Memory B cell (primary cell): ENCODE measurements around the gene PROM1.

Experiments
- ATAC-seq: fragments of 150-1000 bp; cut with Tn5 transposase; 2 replicates; pipeline ENCODE4 v1.10.0; 2021; ENCODE audit warnings: low read depth, mild to moderate bottlenecking, moderate library complexity
- DNase-seq, 2 donors: peaks; one replicate each; pipeline ENCODE4 v3.0.0; 2022; ENCODE audit warnings: low spot score in 2 of 2
- H3K27ac Mint-ChIP-seq: one replicate; pipeline ENCODE4 v1.8.0; 2022; ENCODE audit warnings: mild to moderate bottlenecking, moderate library complexity, mixed read lengths
- H3K27me3 Mint-ChIP-seq: one replicate; pipeline ENCODE4 v1.8.0; 2022; ENCODE audit warnings: mixed read lengths
- H3K36me3 Mint-ChIP-seq: one replicate; pipeline ENCODE4 v1.8.0; 2022; ENCODE audit warnings: mild to moderate bottlenecking, mixed read lengths
- H3K4me1 Mint-ChIP-seq: one replicate; pipeline ENCODE4 v1.8.0; 2022; ENCODE audit warnings: mixed read lengths
- H3K4me3 Mint-ChIP-seq: one replicate; pipeline ENCODE4 v1.8.0; 2022; ENCODE audit warnings: mild to moderate bottlenecking, moderate library complexity, mixed read lengths
- H3K9me3 Mint-ChIP-seq: one replicate; pipeline ENCODE4 v1.8.0; 2022; ENCODE audit warnings: mixed read lengths

PROM1 gene

DNA sequence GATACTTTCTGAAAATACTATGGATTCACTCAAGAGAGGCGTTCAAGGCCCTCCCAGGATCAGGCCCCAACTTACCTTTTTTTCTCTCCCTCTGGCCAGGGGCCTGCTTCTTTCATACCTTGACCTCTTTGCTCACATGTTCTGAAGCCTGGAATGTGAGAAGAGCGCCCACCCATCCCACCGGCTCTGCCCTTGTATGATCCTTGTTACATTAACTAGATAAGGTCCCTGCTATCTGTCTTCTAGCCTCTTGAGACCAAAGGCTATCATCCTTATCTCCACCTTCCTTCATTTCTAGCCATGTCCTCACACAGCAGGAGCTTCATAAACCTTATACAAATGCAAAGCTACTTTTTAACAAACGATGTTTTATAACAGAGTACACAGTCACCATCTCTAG is 45.9 kb downstream of the PROM1 start:
- Mint-ChIP-seq H3K4me3 (no peak overlapping the region), H3K27ac (no peak overlapping the region)

GRCh38 chr4:16035843-16036242 is 48.0 kb downstream of the PROM1 start:
- ATAC-seq (no peak), DNase-seq (no peak)
- no peak overlapping the region for H3K4me3 Mint-ChIP-seq
- peaks cover 3% of the 10 kb centered on the region for H3K4me1 Mint-ChIP-seq
- H3K36me3 Mint-ChIP-seq, result no peaks in the 10 kb centered on the region
- peaks cover 1% of the 10 kb centered on the region for H3K27me3 Mint-ChIP-seq
- H3K9me3 Mint-ChIP-seq, result no peaks in the 10 kb centered on the region
- no peak overlapping the region for H3K27ac Mint-ChIP-seq

More for the DNA sequence above, 45.9 kb downstream of the PROM1 start:
- no peaks in the 10 kb centered on the region for H3K36me3 Mint-ChIP-seq
- DNase-seq (no peak), ATAC-seq (no peak)
- H3K27me3 Mint-ChIP-seq, result peaks cover 7% of the 10 kb centered on the region
- H3K9me3 Mint-ChIP-seq, result no peaks in the 10 kb centered on the region
- peaks cover 3% of the 10 kb centered on the region for H3K4me1 Mint-ChIP-seq

DNA sequence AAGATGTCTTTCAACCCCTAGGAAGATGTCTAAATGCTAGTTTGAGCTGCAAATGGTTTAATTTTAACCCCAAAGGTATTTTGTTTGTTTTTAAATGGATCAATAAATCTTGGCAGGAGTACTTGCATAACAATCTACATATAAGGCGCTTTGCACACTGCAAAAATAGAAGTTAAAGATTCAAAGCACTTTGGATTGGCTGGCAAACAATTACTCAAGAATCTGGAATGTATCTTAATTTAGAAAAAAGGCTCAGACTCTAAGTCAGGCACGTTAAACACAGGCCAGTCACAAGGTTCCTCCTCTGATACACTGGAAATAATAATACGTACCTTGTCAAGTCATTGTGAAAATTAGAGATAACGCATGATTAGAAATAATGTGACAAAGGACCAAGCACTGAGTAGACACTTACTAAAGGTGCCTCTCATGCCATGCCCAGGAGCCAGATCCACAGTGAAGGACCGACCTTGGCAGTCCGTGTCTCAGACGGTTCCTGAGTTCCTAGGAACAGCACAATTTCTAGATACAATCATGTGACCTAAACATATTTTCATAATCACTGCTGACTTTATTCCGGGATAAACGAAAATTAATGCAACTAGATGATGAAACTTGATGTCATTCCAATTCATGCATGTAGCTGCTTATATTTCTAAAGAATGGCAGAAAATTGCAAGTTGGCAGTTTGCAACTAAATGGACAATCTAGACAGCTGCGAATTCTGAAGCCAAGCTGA is 49.6 kb downstream of the PROM1 start:
- ATAC-seq, result no peak
- DNase-seq, result no peak
- Mint-ChIP-seq H3K36me3 (no peaks in the 10 kb centered on the region), H3K4me3 (no peak overlapping the region), H3K27me3 (peaks cover 1% of the 10 kb centered on the region), H3K27ac (no peak overlapping the region), H3K4me1 (peaks cover 3% of the 10 kb centered on the region), H3K9me3 (no peaks in the 10 kb centered on the region)

GRCh38 chr4:16032396-16032770 is 51.4 kb downstream of the PROM1 start:
- Mint-ChIP-seq H3K36me3 (no peaks in the 10 kb centered on the region), H3K9me3 (no peaks in the 10 kb centered on the region), H3K27ac (no peak overlapping the region), H3K27me3 (peaks cover 1% of the 10 kb centered on the region), H3K4me3 (no peak overlapping the region), H3K4me1 (peaks cover 2% of the 10 kb centered on the region)
- no peak for ATAC-seq
- no peak for DNase-seq

- Mint-ChIP-seq H3K4me3 (no peak overlapping the region), H3K36me3 (no peaks in the 10 kb centered on the region), H3K27ac (no peak overlapping the region), H3K27me3 (peaks cover 1% of the 10 kb centered on the region), H3K4me1 (no peaks in the 10 kb centered on the region), H3K9me3 (no peaks in the 10 kb centered on the region)
- DNase-seq (no peak), ATAC-seq (no peak)
Observed at GRCh38 chr4:16031546-16032395, 52.1 kb downstream of the PROM1 start.

DNA sequence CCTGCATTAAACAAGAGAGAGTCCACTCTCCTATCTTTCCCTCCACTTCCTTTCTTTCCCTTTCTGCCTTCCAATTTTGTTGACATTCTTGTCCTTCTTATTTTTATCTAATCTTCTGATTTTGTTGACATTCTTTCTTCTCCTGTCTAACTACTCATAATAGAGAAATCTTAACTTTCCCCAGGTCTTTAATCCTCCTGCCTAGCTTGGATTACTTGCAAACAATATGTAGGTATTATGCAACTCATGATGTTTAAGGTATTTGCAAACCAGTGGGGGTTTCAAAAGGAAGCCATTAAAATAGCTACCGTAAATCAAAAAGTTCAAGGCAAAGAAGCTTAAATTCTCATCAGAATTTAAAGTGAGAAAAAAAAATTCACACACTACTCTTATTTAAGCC is 53.9 kb downstream of the PROM1 start:
- H3K27ac Mint-ChIP-seq, result no peak overlapping the region
- no peaks in the 10 kb centered on the region for H3K9me3 Mint-ChIP-seq
- H3K4me3 Mint-ChIP-seq, result no peak overlapping the region
- H3K36me3 Mint-ChIP-seq, result no peaks in the 10 kb centered on the region
- peaks cover 7% of the 10 kb centered on the region for H3K27me3 Mint-ChIP-seq
- DNase-seq (no peak), ATAC-seq (no peak)
- H3K4me1 Mint-ChIP-seq, result no peaks in the 10 kb centered on the region

- Mint-ChIP-seq H3K4me3 (no peak overlapping the region), H3K4me1 (no peaks in the 10 kb centered on the region), H3K9me3 (no peaks in the 10 kb centered on the region), H3K36me3 (no peaks in the 10 kb centered on the region), H3K27me3 (peaks cover 8% of the 10 kb centered on the region), H3K27ac (no peak overlapping the region)
- DNase-seq (no peak), ATAC-seq (no peak)
Observed at GRCh38 chr4:16029262-16029661, 54.6 kb downstream of the PROM1 start.

GRCh38 chr4:16027626-16028025 is 56.2 kb downstream of the PROM1 start:
- H3K27me3 Mint-ChIP-seq, result peaks cover 8% of the 10 kb centered on the region
- DNase-seq (no peak), ATAC-seq (no peak)
- H3K9me3 Mint-ChIP-seq, result no peaks in the 10 kb centered on the region
- no peak overlapping the region for H3K27ac Mint-ChIP-seq
- H3K4me1 Mint-ChIP-seq, result no peaks in the 10 kb centered on the region
- no peak overlapping the region for H3K4me3 Mint-ChIP-seq
- H3K36me3 Mint-ChIP-seq, result no peaks in the 10 kb centered on the region

DNA sequence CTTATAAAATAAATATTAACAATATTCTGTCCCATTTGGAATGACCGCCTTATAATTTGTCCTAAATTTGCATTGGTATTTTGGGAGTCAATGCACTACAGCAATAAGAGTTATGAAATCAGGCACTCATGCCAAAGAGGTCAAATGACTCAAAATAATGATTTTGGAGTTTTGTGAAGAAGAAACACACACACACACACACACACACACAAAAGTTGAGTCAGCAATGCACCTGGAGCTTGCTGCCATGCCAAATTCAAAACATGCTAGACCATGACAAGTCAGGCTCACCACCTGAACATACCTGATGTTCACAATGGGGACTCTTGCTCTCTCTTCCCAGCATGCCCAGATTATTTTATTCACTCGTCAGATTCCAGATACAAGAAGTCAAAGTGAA is 56.7 kb downstream of the PROM1 start:
- no peaks in the 10 kb centered on the region for H3K4me1 Mint-ChIP-seq
- peaks cover 8% of the 10 kb centered on the region for H3K27me3 Mint-ChIP-seq
- no peaks in the 10 kb centered on the region for H3K9me3 Mint-ChIP-seq
- no peaks in the 10 kb centered on the region for H3K36me3 Mint-ChIP-seq
- H3K4me3 Mint-ChIP-seq, result no peak overlapping the region
- ATAC-seq, result no peak
- H3K27ac Mint-ChIP-seq, result no peak overlapping the region
- no peak for DNase-seq

DNA sequence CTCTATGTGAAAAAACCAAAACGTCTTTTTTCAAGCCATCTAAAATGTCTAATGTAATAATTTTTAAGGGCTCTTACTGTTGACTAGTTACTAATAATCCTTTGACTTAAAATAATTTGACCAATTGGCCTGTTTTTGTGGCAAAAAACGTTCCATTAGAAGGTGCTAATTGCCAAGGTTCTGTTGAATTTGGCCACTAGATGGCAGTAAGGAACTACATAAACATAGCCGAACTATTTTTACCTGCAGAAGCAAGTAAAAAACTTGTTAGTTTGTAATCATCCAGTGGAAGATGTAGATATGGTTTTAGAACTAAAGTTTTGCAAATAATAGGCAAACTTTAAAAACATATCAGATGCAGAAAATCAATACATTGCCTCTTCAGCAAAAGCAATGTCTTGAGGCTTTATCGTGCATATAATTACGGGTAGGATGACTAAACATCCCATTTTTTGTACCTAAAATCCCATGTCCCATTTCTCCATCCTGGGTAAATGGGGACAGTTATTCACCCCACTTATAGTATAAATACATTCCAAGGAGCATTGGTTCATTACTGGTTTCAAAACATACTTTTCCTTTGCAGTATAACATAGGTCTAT is 57.6 kb downstream of the PROM1 start:
- DNase-seq (peak; percentile 18 to 48), ATAC-seq (no peak)
- Mint-ChIP-seq H3K36me3 (no peaks in the 10 kb centered on the region), H3K27me3 (peaks cover 10% of the 10 kb centered on the region), H3K27ac (no peak overlapping the region), H3K9me3 (no peaks in the 10 kb centered on the region), H3K4me3 (no peak overlapping the region), H3K4me1 (no peaks in the 10 kb centered on the region)

DNA sequence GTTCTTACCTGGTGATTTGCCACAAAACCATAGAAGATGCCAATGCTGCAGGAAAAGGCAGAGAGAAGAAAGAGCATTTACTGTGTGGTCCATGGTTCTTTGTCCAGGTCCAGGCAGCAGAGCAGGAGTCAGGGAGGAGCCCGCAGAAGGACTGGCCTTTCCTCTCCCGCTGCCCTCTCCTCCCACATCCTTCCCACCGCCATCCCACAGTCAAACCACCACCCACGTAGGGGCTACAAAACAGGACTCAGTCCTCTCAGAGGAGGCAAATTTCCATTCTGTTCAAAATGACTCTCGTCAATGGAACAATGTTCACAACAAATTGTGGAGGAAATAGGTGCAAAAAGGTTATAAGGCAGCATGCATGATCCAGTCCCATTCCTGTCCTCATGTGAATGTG is 58.6 kb downstream of the PROM1 start:
- no peak overlapping the region for H3K27ac Mint-ChIP-seq
- ATAC-seq, result no peak
- no peaks in the 10 kb centered on the region for H3K36me3 Mint-ChIP-seq
- no peaks in the 10 kb centered on the region for H3K9me3 Mint-ChIP-seq
- no peak for DNase-seq
- peaks cover 13% of the 10 kb centered on the region for H3K27me3 Mint-ChIP-seq
- no peaks in the 10 kb centered on the region for H3K4me1 Mint-ChIP-seq
- H3K4me3 Mint-ChIP-seq, result no peak overlapping the region

DNA sequence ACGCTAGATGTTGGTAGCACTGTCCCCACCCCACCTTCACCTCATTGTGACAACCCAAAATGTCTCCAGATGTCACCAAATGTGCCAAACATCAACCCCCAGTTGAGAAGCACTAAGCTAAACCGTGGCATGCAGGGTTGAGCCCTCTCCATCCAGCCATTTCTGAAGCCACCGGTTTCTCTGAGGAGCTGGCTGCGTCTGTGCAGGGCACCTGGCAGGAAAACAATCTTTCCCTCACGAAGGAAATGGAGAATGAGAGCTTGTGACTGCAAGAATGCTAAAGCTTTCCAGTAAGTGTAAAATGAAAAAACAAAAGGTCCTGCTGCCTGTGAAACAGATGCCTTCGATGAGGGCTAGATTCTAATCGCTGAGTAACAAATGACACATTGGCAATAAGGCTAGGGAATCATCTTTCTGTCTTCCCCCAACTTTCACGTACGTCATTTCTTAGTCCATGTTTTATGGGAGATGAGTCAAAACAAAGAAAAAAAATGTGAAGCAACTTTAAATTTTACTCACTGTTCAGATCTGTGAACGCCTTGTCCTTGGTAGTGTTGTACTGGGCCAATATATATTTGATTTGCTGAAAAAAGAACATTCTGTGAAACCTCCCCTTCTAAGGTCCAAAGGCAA is 59.9 kb downstream of the PROM1 start:
- no peaks in the 10 kb centered on the region for H3K4me1 Mint-ChIP-seq
- H3K27me3 Mint-ChIP-seq, result peaks cover 14% of the 10 kb centered on the region
- no peaks in the 10 kb centered on the region for H3K36me3 Mint-ChIP-seq
- H3K4me3 Mint-ChIP-seq, result no peak overlapping the region
- H3K9me3 Mint-ChIP-seq, result no peaks in the 10 kb centered on the region
- no peak for DNase-seq
- no peak overlapping the region for H3K27ac Mint-ChIP-seq
- ATAC-seq, result no peak

DNA sequence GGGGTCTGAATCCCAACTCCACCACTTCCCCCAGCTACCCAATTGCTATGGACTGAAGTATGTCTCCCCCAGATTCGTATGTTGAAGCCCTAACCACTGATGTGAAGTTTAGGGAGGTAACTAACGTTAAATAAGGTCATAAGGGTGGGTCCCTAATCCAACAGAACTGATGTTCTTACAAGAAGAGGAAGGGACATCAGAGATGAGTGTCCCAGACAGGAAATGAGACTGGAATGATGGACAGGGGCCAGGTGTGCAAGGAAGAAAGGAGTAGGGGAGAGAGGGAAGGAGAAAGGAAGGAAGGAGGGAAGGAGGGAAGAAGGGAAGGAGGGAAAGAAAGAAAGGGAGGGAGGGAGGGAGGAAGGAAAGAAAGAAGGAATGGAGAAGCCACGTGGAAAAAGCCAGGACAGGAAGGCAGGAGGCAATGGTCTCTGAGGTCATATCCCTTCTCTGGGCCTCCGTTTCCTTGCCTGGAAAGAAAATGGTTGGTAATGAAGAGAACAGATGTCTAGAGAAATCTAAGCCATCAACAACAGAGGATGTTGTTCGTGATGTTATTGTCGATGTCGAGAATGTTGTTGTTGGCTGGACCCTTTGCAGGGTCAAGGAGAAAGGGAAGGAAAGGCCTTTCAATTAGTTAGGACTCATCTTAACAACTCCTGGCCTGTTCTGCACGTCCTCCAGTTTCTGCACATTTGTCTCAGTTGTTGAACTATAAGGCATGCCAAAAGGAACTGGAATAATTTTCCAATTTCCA is 61.8 kb downstream of the PROM1 start:
- Mint-ChIP-seq H3K27ac (no peak overlapping the region), H3K36me3 (no peaks in the 10 kb centered on the region), H3K4me1 (no peaks in the 10 kb centered on the region), H3K4me3 (no peak overlapping the region), H3K27me3 (peaks cover 18% of the 10 kb centered on the region), H3K9me3 (no peaks in the 10 kb centered on the region)
- DNase-seq (no peak), ATAC-seq (no peak)
